HG03039 (cell line): ENCODE data around the gene PPDPF.

Source experiments
- ATAC-seq: cut with Tn5 transposase; IDR thresholded peaks from one replicate; pipeline ENCODE4 v1.9.1; 2021; ENCODE audit warnings: mild to moderate bottlenecking, moderate library complexity; ENCODE audit not compliant: unreplicated experiment

The PPDPF gene

GRCh38 chr20:63487116-63487764 lies 33.3 kb upstream of the PPDPF start:
- no peak for ATAC-seq

- no peak for ATAC-seq
Measured at GRCh38 chr20:63487781-63488241, 32.8 kb upstream of the PPDPF start.

- no peak for ATAC-seq
Measured at GRCh38 chr20:63488315-63489251, 32.0 kb upstream of the PPDPF start.

GRCh38 chr20:63490416-63490815 lies 30.1 kb upstream of the PPDPF start:
- ATAC-seq: no peak

- ATAC-seq: no peak
Measured at GRCh38 chr20:63491078-63491477, 29.5 kb upstream of the PPDPF start.

GRCh38 chr20:63491635-63492230 lies 28.8 kb upstream of the PPDPF start:
- no peak for ATAC-seq

GRCh38 chr20:63492518-63492917 lies 28.0 kb upstream of the PPDPF start:
- no peak for ATAC-seq

GRCh38 chr20:63492982-63493381 lies 27.6 kb upstream of the PPDPF start:
- no peak for ATAC-seq

- ATAC-seq: no peak
Measured at GRCh38 chr20:63493563-63494020, 27.0 kb upstream of the PPDPF start.

GRCh38 chr20:63494084-63494419 lies 26.5 kb upstream of the PPDPF start:
- ATAC-seq: no peak

GRCh38 chr20:63494420-63495166 lies 26.0 kb upstream of the PPDPF start:
- ATAC-seq: no peak

- no peak for ATAC-seq
Measured at GRCh38 chr20:63495167-63495720, 25.3 kb upstream of the PPDPF start.

GRCh38 chr20:63495741-63496595 lies 24.6 kb upstream of the PPDPF start:
- ATAC-seq: no peak

GRCh38 chr20:63496596-63497120 lies 23.9 kb upstream of the PPDPF start:
- no peak for ATAC-seq

- no peak for ATAC-seq
Measured at GRCh38 chr20:63497138-63497945, 23.2 kb upstream of the PPDPF start.

GRCh38 chr20:63497946-63498935 lies 22.3 kb upstream of the PPDPF start:
- no peak for ATAC-seq

GRCh38 chr20:63498960-63499337 lies 21.6 kb upstream of the PPDPF start, which contains the start of gene EEF1A2:
TSS of gene EEF1A2 (minus strand) at chr20:63499083. CDS start at chr20:63497763, 1,320 bp downstream.
- no peak for ATAC-seq
